ENCODE data around the gene LMO7.
"Not testable (repeated sequence)": the region's sequence is repeated elsewhere in the genome, so short reads cannot be mapped to it uniquely, and the experiment has no call there.

The LMO7 gene

GRCh38 chr13:75771818-75772217 is 135.7 kb downstream of the LMO7 start:
- DNase-seq (ENCODE audit: low read depth): no peak

GRCh38 chr13:75774176-75774575 is 138.0 kb downstream of the LMO7 start:
- DNase-seq (ENCODE audit: low read depth): no peak

DNA sequence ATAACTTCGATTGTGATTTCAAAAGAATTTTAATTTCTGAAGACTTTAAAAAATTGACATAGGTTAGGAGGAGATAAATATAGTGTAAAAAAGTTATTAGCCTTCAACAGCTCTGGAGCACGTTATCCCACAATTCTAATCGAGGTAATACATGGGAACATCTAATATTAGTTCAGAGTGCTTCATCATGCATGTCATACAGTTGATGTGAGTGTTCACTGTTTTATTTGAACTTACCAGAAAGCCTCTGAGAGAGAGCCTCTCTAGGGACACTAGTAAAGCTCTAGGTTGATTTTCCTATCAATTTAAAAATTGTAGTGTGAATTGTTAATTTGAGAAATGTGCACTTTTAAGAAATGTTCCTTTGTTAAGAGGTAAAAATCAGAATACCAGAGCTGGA is 140.4 kb downstream of the LMO7 start:
- no peak for DNase-seq (ENCODE audit: low read depth)

GRCh38 chr13:75779393-75779792 is 143.3 kb downstream of the LMO7 start:
- DNase-seq (ENCODE audit: low read depth): no peak

DNA sequence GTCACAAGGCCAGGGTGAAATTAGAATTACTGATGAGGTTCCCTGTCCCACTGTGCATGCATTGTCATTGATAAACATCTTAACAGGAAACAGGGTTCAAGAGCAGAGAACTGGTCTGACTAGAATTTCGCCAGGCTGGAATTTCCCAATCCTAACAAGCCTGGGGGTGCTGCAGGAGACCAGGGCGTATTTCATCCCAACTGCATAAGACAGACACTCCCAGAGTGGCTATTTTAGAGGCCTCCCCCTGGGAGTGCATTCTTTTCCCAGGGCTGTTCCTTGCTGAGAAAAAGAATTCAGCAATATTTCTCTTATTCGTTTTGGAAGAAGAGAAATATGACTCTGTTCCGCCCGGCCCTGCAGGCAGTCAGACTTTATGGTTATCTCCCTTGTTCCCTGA is 144.0 kb downstream of the LMO7 start:
- DNase-seq (ENCODE audit: low read depth): not testable (repeated sequence)

DNA sequence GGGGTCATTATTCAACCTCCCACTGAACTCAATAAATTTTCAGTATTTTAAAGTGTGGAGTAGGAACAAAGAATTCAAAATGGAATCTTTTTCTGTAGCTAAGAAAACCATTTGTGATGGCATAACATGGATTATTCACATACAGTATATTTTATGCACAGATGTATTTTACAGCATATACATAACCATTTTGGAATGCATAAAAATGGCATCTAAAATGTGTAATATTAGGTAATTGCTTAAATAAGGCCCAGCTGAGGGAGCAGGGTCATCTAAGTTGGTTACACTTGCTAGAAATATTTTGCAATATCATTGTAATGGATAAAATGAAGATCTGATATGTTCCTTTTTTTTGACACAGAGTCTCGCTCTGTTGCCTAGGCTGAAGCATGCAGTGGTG is 146.9 kb downstream of the LMO7 start:
- no peak for DNase-seq (ENCODE audit: low read depth)

- no peak for DNase-seq (ENCODE audit: low read depth)
Measured at GRCh38 chr13:75784003-75784402, 147.9 kb downstream of the LMO7 start.

DNA sequence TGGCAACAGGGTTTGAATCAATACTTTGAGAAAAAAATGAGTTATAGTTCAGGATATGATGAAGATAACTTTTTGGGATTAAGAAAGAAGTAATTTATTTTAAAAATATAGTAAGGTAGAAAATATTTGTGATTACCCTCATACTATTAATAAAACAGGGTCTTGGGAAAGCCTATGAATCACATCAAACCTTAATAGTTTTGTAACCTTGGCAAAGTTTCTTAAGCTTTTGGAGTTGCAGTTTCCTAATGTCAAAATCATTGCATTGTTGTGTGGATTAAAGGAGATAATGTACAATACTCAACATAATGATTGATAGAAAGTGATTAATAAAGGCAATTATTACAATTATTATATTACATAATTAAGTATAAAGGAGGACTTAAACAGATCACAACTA is 149.0 kb downstream of the LMO7 start:
- no peak for DNase-seq (ENCODE audit: low read depth)

DNA sequence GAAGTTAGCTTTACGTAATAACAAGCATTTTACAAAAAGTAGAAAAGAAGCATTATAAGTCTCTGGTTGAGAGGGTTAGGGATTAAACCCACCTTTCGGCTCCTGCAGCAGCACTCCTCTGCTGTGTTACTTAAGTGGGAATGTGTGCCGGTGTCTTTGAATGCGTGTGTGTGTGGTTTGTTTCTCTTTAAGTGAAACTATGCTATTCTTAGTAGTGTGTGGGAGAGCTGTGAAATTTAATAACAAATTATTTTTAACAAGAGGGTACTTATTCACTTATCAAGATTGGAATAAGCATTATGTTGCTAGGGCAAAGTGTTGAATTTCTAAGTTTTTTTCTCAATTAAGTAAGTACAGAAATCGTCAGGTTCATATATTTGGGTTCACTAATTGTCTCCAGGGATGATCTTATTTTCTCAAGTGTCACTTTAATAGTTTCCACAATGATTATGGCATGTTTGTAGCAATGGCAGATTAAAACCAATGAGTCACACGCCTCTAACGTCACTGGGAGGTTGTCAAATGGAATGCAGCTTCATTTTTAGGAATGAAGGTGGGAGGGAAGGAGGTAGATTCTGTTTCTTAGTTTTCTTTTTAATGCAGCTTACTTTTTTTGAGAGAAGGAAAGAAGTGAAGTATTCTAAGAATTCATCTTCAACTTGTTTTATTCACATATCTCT is 151.3 kb downstream of the LMO7 start:
- no peak for DNase-seq (ENCODE audit: low read depth)

DNA sequence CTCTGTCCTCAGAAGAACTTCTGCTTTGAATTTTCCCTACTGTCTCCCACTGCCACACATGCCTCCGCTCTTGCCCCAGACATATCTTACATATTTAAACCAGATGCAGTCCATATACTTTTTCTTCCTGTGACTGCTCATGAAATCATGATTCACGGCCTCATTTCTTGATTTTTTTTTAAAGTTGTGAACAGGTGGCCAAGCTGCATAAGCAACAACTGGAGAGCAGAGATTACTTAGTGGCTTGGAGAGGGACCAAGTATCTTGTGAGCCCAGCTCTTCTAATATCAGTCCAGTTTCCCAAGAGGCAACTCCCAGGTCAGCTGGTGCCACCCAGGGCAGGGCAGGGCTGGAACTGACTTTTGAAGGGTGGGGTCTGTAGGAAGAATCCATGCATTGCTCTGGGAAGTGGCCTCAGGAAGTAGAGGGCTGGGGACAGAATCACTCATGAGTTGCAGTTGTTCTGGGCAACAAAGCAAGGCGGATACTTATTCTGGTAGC is 152.4 kb downstream of the LMO7 start:
- no peak for DNase-seq (ENCODE audit: low read depth)

- DNase-seq (ENCODE audit: low read depth): no peak
Measured at GRCh38 chr13:75789451-75790197, 153.5 kb downstream of the LMO7 start.

- DNase-seq (ENCODE audit: low read depth): no peak
Measured at GRCh38 chr13:75790198-75790970, 154.3 kb downstream of the LMO7 start.

DNA sequence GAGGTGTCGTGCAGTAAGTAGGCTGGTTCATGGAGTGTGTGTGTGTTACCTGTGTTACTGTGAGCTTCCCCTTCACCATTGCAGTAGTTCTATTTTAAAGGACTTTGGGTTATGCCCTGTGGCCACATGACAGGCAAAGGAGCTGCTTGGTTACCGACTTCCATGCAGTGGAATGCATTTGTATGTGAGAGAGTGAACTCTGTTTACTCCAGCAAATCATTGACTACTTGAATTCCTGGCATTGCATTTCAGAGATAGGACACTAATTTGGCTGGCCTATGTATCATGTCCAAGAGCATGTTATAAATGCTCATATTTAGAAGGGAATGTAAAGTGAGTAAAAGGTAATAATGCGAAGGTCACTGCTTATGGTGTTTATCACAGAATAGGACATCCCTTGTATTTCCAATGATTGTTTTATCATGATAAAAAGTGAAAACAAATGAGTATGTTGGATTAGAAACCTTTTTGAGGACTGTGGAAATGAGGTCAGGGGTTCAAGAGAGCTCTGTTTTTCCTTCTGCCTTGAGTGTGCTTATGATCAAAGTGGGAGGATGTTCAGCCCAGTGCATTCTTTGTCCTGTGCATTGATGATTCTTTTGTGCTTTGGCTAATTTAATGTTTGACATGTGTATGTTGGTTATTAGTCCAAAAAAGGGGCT is 156.5 kb downstream of the LMO7 start:
- DNase-seq (ENCODE audit: low read depth): no peak

- DNase-seq (ENCODE audit: low read depth): not testable (repeated sequence)
Measured at GRCh38 chr13:75793188-75793567, 157.0 kb downstream of the LMO7 start.

DNA sequence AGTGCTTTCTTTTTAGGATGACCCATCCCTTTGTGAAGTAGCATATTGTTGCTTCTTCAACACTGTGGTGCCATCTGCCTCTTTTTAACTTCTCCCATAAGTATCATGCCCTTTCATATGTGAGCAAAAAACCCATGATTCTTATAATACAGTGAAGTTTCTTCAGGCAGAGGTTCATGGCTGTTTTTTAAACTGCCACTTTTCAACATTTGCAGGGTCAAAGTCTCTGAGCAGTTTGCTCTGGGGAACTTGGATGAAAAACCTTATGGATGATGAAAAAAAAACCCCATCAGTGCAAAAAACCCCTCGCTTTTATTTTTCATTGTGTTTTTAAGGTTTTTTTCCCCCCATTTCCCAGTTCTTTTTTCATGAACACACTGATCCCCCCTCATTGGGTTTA is 158.5 kb downstream of the LMO7 start:
- DNase-seq (ENCODE audit: low read depth): no peak

DNA sequence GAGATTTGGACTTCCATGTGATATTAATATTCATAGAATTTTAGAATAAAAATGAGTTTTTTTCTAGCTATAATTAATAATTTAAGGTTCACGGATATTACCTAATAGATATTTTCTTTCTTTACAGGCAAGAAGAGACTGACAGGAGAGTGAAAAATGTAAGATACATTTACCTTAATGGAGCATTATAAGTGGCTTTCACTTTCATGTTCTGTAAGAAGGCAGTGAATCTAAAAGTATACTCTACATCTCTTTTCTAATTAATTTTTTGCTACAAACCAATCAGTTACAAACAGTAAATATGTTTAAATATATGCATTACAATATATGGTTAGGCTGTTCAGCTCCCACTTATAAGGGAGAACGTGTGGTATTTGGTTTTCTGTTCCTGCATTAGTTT is 159.1 kb downstream of the LMO7 start:
- no peak for DNase-seq (ENCODE audit: low read depth)

GRCh38 chr13:75796825-75797224 is 160.7 kb downstream of the LMO7 start:
- no peak for DNase-seq (ENCODE audit: low read depth)

DNA sequence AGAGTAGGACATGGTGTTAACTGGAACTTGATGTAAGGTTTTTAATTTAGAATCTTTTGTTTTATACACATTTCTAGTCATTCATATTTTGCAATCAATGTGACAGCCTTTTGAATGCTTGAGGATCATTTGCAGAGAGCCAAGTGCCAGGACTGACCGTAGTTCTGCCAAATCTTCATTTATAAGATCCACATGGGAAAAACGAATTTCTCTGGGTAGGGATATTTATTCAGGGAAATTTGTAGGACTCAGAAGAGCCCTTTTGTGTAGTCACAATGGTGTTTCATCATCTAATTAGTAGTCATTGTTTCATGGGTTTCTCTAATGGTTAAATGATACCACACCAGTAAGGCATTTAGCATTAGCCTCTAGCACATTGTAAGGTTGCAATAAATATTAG is 161.1 kb downstream of the LMO7 start:
- no peak for DNase-seq (ENCODE audit: low read depth)

GRCh38 chr13:75797719-75798118 is 161.6 kb downstream of the LMO7 start:
- no peak for DNase-seq (ENCODE audit: low read depth)

- DNase-seq (ENCODE audit: low read depth): no peak
Measured at GRCh38 chr13:75798353-75799255, 162.5 kb downstream of the LMO7 start.

GRCh38 chr13:75800545-75800944 is 164.4 kb downstream of the LMO7 start:
- DNase-seq (ENCODE audit: low read depth): no peak

All from stimulated activated CD4-positive, alpha-beta T cell treated with anti-CD3 and anti-CD28 coated beads, Interleukin-2, amount 100 ng/mL, for 4 hours (primary cell).